DND-41 (cell line): Measurements from ENCODE around the gene SPINT2.

Source experiments
- ATAC-seq: fragments of 200-7000 bp; cut with Tn5 transposase; 3 replicates; pipeline ENCODE4 v1.9.1; 2021; ENCODE audit warnings: low read depth; ENCODE audit not compliant: insufficient read depth
- DNase-seq: peaks from one replicate; pipeline ENCODE4 v3.0.0-alpha.2; 2020
- H2AFZ ChIP-seq: 2 replicates; pipeline ENCODE4 v1.6.0; 2012; ENCODE audit warnings: low read depth, low read length
- H3K27ac ChIP-seq: 2 replicates; pipeline ENCODE4 v1.5.1; 2012; ENCODE audit warnings: low read length, inconsistent platforms
- H3K27me3 ChIP-seq: fragments of 200-600 bp; sonication (generic); 2 replicates; pipeline ENCODE4 v1.6.0; 2012; ENCODE audit warnings: low read length, mild to moderate bottlenecking, inconsistent platforms; ENCODE audit not compliant: insufficient read depth, poor library complexity
- H3K36me3 ChIP-seq: 2 replicates; pipeline ENCODE4 v1.5.1; 2012; ENCODE audit warnings: low read length, inconsistent platforms; ENCODE audit not compliant: insufficient read depth
- H3K4me1 ChIP-seq: 2 replicates; pipeline ENCODE4 v1.5.1; 2012; ENCODE audit warnings: mild to moderate bottlenecking, low read length; ENCODE audit not compliant: insufficient read depth
- H3K4me2 ChIP-seq: 2 replicates; pipeline ENCODE4 v1.6.0; 2012; ENCODE audit warnings: mild to moderate bottlenecking, moderate library complexity, low read length, inconsistent platforms; ENCODE audit not compliant: insufficient read depth
- H3K4me3 ChIP-seq, 2 experiments: fragments of 200-600 bp in 1 of 2; shearing (Covaris generic) in 1 of 2; 2 replicates each; pipeline ENCODE4 v1.5.1; 2012 to 2016; ENCODE audit warnings: inconsistent platforms in 2 of 2, low read length in 2 of 2, mild to moderate bottlenecking in 2 of 2, low read depth in 1 of 2, moderate library complexity in 1 of 2
- H3K79me2 ChIP-seq: 2 replicates; pipeline ENCODE4 v1.6.0; 2012; ENCODE audit warnings: low read length, inconsistent platforms; ENCODE audit not compliant: insufficient read depth
- H3K9ac ChIP-seq: 2 replicates; pipeline ENCODE4 v1.6.0; 2012; ENCODE audit warnings: low read depth, mild to moderate bottlenecking, inconsistent platforms, low read length, moderate library complexity
- H3K9me3 ChIP-seq: 2 replicates; pipeline ENCODE4 v1.5.1; 2012; ENCODE audit warnings: low read length, moderate library complexity, mild to moderate bottlenecking, inconsistent platforms; ENCODE audit not compliant: insufficient read depth, severe bottlenecking
- H4K20me1 ChIP-seq: 2 replicates; pipeline ENCODE4 v1.6.0; 2012; ENCODE audit warnings: low read length; ENCODE audit not compliant: insufficient read depth
- EZH2 ChIP-seq: IDR thresholded peaks from 3 replicates; pipeline ENCODE4 v1.6.1; 2012; ENCODE audit warnings: borderline replicate concordance, low read depth, mild to moderate bottlenecking, moderate library complexity, low read length, inconsistent platforms; ENCODE audit not compliant: severe bottlenecking
- TF ChIP-seq, protein P1 (sequence below): IDR thresholded peaks from 2 replicates; pipeline ENCODE4 v1.5.1; 2012; ENCODE audit warnings: borderline replicate concordance, low read length, moderate library complexity, mild to moderate bottlenecking; ENCODE audit not compliant: poor library complexity, severe bottlenecking; ENCODE audit errors: extremely low read depth

SPINT2 gene

DNA sequence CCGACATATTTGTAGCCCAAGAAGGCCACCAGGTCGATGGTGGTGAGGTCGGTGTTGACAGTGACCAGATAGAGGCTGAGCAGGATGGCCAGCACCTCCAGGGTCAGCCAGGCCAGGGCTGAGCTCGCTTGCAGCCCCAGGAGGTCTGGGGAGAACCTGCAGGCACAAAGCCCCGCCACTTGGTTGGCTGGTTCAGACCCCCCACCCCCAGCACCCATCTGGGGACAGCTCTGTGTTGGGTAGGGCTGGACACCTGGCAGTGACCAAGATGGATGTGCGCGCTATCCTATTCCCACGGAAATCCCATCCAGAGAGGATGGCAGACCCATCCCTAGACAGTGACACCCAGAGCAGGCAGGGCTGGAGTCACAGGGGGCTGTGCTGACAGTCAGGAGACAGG lies 43.2 kb downstream of the SPINT2 start:
- Histone ChIP-seq H3K36me3 (peaks cover 41% of the 10 kb centered on the region), H3K79me2 (peaks cover 18% of the 10 kb centered on the region), H3K4me3 (no peak overlapping the region), H3K9ac (no peak overlapping the region), H2AFZ (no peak overlapping the region), H4K20me1 (0 out of 2 replicates have a peak, but pooled peaks cover 9% of the 10 kb centered on the region), H3K27ac (no peak overlapping the region), H3K4me1 (no peaks in the 10 kb centered on the region), H3K9me3 (no peaks in the 10 kb centered on the region), H3K4me2 (no peak overlapping the region), H3K27me3 (no peaks in the 10 kb centered on the region)
- ATAC-seq (no peak), DNase-seq (no peak)
- no peak for TF ChIP-seq EZH2
- TF ChIP-seq, protein P1, sequence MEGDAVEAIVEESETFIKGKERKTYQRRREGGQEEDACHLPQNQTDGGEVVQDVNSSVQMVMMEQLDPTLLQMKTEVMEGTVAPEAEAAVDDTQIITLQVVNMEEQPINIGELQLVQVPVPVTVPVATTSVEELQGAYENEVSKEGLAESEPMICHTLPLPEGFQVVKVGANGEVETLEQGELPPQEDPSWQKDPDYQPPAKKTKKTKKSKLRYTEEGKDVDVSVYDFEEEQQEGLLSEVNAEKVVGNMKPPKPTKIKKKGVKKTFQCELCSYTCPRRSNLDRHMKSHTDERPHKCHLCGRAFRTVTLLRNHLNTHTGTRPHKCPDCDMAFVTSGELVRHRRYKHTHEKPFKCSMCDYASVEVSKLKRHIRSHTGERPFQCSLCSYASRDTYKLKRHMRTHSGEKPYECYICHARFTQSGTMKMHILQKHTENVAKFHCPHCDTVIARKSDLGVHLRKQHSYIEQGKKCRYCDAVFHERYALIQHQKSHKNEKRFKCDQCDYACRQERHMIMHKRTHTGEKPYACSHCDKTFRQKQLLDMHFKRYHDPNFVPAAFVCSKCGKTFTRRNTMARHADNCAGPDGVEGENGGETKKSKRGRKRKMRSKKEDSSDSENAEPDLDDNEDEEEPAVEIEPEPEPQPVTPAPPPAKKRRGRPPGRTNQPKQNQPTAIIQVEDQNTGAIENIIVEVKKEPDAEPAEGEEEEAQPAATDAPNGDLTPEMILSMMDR = no peak

DNA sequence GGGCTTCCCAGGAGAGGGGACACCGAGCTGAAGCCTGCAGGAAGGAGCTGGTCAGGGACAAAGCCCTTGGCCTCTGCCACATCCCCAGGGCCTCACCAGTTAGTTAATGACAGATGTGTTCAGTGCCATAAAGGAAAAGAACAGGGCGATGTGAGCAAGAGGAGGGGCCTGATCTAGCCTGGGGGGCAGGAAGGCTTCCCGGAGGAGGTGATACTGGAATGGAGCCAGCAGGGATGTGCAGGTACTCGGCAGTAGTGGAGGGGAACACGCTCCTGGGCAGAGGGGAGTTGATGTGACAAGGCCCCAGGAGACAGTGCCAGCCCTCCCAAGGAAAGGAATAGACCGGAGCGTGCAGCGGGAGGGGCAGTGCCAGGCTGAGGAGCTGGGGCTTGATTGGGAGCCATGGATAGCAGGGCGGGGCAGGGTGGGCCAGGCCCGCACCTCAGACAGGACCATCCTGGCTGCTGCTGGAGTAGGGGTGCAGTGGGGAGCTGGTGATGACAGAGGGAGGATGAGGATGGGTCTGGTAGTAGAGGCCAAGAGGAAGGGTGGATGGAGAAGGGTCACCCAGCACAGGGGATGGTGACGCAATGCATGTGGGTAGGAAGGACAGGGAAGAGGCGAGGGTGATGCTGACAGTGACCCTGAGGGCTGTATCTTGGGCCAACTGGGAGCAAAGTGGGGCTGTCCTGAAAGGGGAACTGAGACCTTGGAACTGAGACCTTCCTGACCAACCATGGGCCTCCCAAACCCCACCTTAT lies 43.8 kb downstream of the SPINT2 start:
- H3K36me3 ChIP-seq = peaks cover 41% of the 10 kb centered on the region

DNA sequence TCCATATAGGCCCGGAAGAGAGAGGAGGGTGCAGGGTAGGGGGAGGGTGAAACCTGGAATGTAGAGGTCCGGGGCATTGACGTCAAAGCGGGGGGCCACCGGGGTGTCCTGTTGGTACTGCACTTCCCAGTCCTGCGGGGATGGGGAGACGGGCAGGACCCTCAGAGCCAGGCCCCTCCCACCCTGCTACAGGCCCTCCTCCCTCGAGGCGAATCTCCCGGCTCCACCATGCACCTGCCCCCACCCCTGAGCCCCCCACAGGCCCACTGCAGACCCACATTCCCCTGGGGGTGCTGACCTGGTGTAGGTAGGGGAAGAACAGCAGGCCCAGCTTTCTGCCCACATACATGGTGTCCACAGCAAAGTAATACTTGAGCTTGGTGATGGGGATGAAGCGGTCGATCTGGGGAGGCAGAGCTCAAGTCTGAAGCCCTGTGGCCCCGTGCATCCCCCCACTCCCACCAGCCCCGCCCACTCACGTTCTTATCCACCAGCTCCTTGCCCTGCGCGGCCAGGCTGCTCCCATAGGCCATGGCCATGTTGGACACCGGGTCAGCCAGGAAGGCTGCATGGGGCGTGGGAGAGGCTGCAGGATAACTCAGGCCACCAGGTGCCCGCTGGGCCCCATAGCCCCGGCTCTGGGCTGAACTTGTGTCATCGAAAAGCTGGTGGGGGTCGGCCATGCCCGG lies 44.7 kb downstream of the SPINT2 start:
- Histone ChIP-seq H3K9ac (no peak overlapping the region), H3K27ac (no peak overlapping the region), H3K4me3 (no peak overlapping the region), H3K9me3 (no peaks in the 10 kb centered on the region), H3K4me1 (no peaks in the 10 kb centered on the region), H3K79me2 (peaks cover 24% of the 10 kb centered on the region), H3K36me3 (peaks cover 41% of the 10 kb centered on the region), H3K27me3 (no peaks in the 10 kb centered on the region), H4K20me1 (0 out of 2 replicates have a peak, but pooled peaks cover 9% of the 10 kb centered on the region), H3K4me2 (no peak overlapping the region), H2AFZ (no peak overlapping the region)
- DNase-seq (no peak), ATAC-seq (no peak)
- TF ChIP-seq EZH2 = no peak
- TF ChIP-seq, protein P1 = no peak

More for the DNA sequence above, 43.8 kb downstream of the SPINT2 start:
- no peak for TF ChIP-seq EZH2
- TF ChIP-seq, protein P1 = no peak
- no peaks in the 10 kb centered on the region for H3K27me3 ChIP-seq
- H3K27ac ChIP-seq = no peak overlapping the region
- H3K4me2 ChIP-seq = no peak overlapping the region
- no peak overlapping the region for H3K9ac ChIP-seq
- H2AFZ ChIP-seq = no peak overlapping the region
- ATAC-seq = no peak
- 0 out of 2 replicates have a peak, but pooled peaks cover 9% of the 10 kb centered on the region for H4K20me1 ChIP-seq
- no peaks in the 10 kb centered on the region for H3K4me1 ChIP-seq
- no peak for DNase-seq
- peaks cover 18% of the 10 kb centered on the region for H3K79me2 ChIP-seq
- H3K9me3 ChIP-seq = no peaks in the 10 kb centered on the region
- H3K4me3 ChIP-seq = no peak overlapping the region
